Stimulated activated CD8-positive, alpha-beta memory T cell treated with anti-CD3 and anti-CD28 coated beads, Interleukin-15, amount 100 ng/mL, for 48 hours (primary cell): Measurements from ENCODE around the gene BIN1.
"Not testable (repeated sequence)": the region's sequence is repeated elsewhere in the genome, so short reads cannot be mapped to it uniquely, and the experiment has no call there.

Source experiments
- DNase-seq, 2 donors: peaks; one replicate each; pipeline ENCODE4 v3.0.0-alpha.2; 2020; ENCODE audit warnings: low read depth in 2 of 2

Gene BIN1

DNA sequence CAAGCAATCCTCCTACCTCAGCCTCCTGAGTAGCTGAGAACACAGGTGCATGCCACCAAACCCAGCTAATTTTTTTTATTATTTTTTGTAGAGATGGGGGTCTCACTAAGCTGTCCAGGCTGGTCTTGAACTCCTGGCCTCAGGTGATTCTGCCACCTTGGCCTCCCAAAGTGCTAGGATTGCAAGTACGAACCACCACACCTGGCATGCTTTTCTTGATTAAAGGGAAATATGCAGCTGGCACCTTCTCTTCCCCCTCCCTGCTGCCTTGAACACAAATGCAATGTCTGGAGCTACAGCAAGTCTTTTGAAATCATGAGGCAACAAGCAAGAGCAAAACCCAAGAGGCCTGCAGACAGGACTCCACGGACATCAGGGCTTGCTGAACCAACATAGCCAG, 26.8 kb upstream of the BIN1 start:
- DNase-seq: no peak

DNA sequence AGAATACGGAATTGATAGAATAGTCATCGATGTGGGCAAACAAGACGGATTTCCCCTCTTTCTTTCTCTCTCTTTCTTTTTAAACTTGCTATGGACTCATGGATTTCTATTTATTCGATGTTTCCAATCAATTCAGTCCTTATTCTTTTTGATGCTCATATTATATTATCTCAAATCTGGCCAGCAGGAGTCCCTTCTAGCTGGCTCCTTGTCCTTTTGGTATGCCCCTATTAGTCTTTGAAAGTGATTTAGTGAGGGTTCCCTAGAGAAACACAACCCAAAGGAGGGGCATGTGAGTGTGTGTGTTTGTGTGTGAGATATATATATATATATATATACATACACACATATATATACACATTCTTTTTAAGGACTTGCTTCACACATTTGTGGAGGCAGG, 23.5 kb upstream of the BIN1 start:
- no peak for DNase-seq

DNA sequence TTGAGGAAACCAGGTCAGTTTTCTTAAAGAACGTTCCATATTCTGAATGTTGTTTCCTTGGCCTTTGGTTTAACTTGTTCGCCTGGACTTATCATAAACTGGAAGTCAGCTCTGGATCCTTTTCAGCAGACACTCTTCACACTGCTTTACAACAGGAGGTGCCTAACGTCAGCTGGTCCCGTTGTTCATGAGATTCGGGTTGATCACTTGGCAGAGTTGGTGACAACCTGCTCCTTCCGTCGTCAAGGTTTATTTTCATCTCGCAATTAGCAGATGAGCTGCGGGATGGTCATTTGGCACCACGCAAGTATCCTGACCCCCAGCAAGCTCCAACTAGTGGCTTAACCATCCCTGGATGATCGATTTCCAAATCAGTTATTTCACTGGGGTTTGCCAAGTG, 23.0 kb upstream of the BIN1 start:
- DNase-seq: no peak

DNA sequence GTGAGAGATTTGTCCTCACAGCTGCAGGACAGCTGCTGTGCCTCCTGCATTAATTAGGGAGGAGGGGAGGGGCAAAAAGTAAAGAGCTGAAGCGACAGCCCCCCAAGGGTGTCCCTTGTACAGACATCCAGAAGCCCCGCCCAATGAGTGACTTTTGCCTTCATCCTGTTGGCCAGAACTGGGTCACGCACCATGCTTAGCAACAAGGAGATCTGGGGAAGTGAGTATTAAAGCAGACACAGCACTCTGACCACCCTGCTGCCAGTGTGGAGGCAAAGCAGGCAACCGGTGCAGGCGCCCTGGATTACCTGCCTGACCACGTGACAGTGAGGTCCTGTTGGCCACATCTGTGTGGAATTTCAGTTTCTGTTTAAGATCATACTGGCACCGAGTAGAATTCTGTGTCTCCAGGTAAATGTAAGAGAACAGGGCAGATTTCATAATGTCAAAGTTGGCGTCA, 21.5 kb upstream of the BIN1 start:
- no peak for DNase-seq

DNA sequence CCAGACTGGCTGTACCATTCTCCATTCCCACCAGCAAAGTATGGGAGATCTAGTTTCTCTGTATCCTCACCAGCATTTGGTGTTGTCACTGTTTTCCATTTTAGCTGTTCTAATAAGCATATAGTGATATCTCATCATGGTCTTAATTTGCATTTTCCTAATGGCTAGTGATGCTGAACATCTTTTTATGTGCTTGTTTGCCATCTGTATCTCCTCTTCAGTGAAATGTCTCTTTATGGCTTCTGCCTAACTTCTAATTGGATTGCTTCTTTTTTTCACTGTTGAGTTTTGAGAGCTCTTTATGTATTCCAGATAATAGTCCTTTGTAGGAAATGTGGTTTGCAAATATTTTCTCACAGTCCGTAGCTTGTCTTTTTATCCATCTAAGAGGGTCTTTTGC, 18.9 kb upstream of the BIN1 start:
- DNase-seq: no peak

DNA sequence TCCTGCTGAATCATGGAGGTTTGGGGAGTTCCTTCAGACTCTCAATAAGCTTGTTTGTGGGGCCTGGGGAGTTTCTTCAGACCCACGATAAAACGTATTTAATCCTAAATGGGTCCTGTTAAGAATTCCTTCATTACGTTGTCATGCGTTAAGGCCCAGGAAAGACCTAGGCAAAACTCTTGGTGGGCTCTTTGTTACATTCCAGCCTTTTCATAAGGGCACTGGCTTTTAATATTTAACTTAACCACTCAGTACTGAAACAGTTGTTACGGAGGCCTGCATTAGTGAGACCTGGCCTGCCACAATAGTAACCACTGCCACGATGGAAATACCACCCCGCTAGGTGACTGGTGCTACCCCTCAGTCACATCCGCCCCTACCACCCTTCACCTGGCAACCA, 17.5 kb upstream of the BIN1 start:
- no peak for DNase-seq

DNA sequence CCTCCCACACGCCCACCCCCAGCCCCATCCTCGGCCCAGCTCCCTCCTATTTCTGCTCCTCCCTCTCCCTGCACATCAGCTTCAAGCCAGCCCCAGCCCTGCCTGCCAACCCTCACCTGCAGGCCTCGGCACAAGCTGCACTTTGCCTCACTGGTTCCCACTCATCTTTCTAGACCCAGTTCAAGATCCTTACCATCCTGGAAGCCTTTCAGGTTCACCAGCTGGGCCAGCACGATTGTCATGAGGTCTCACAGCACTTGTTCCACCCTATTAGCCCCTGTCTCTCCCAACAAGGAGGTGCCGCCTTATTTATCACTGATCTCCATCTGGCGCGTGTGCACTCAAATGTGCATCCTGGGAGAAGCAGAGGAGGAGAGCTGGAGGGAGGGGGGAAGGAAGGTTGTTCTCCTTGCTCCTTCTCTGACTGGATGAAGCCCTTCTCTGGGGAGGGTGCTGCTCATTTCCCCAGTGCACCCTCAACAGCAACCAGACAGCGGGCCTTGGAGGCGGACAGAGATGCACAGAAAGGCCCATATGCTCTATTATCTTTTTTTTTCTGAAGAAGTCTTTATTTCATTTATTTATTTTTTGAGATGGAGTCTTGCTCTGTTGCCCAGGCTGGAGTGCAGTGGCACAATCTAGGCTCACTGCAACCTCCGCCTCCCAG, 15.5 kb upstream of the BIN1 start:
- DNase-seq: no peak

DNA sequence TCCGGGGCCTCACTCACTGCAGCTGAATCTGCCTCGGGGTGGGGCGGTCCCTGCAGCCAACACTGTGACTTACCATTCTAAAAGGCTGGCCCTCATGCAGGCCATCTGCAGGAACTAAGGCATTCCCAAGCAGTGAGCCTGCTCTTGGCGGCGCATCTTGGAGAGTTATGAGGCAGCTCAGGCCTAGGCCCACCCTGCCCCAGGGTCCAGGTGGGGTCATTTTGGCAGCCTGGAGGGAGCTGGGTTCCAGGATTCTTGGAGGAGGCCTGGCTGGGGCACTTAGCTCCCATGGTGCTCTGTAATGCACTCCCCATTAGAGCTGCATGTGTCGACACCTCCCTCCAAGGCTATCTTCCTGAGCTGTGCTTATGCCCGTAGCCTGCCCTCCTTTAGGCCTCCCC, 14.8 kb upstream of the BIN1 start:
- DNase-seq: no peak

DNA sequence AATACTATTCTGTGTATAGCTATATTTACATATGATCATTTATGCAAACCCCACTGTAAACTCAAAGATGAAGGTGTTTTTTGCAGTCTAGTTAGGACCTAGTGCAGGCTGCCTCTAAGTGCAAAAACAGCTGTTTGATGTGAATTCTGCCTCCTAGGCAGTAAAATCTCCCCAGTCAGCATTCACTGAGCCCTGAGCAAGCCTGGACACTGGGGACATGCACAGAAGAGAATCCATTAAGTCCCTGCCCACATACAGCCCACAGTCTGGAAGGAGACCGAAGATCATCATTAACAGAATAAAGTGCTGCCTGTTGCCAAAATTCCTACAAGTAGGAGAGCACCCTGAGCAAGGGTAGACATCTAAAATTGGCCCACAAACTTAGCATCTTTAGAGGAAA, 14.4 kb upstream of the BIN1 start:
- DNase-seq: no peak

DNA sequence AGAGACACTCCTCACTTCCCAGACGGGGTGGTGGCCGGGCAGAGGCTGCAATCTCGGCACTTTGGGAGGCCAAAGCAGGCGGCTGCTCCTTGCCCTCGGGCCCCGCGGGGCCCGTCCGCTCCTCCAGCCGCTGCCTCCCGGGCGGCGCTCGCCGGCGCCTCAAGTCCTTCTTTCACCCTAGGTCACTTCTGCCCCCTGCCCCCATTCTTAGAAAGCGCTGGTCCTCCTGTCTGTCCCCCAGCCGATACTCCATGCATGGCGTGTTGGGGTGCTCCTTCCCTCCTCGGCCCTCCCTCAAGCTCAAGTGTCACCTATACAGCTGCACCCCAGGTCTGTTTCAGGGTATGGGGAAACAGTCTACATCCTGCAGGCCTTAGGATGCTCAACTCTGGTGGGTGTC, 13.5 kb upstream of the BIN1 start:
- not testable (repeated sequence) for DNase-seq

DNA sequence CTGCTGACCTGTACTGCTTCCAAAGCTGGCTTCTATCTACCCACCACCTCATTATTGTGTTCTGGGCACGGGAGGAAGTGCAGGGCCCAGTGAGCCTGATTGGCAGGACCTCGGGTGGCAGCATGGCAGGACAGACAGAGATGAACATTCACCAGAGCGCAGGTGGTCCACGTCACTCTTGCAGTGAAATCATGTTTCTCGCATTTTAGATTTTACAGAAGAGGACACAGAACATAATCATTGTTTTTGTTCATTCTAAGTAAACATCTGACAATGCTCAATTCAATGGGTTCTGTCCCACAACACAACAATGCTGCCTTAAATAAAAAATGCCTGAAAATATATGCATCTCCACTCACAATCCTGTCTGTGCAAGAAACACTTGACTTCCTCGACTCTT, 11.5 kb upstream of the BIN1 start:
- no peak for DNase-seq

DNA sequence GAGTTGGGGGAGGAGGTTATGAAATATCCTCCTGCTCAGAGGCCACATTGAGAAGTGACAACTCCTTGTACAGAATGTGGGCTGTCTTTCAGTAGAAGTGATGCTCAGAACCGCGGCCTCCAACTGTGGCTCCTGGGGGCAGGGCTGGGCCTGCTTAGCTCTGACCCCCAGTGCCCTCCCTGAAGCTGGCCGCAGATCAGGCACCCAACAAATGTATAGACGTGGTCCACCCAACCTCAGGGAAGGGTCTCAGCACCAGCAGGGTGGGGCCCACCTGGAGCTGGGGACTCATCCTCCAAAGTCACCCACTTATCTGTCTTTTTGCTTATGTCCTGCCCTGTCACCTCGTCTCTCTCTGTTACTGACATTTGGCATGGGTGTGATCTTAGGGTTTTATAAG, 11.1 kb upstream of the BIN1 start:
- no peak for DNase-seq

DNA sequence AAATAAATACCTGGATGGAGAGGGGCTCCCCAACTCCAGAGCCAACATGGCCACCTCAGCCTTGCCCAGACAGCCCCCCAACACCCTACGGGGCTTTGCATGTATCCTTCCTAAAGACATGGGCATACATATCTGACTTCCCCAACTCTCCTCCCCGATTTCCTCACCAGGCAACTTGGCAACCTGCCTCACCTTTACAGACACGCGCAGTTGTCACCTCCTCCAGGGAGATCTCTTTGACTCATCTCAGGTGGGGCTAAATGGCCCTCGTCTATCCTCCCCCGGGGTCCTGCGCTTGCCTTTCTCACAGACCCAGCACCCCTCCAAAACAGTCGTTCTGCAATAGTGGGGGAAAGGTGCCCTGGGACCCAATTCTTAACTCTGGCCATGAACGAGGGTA, 10.6 kb upstream of the BIN1 start:
- DNase-seq: no peak

DNA sequence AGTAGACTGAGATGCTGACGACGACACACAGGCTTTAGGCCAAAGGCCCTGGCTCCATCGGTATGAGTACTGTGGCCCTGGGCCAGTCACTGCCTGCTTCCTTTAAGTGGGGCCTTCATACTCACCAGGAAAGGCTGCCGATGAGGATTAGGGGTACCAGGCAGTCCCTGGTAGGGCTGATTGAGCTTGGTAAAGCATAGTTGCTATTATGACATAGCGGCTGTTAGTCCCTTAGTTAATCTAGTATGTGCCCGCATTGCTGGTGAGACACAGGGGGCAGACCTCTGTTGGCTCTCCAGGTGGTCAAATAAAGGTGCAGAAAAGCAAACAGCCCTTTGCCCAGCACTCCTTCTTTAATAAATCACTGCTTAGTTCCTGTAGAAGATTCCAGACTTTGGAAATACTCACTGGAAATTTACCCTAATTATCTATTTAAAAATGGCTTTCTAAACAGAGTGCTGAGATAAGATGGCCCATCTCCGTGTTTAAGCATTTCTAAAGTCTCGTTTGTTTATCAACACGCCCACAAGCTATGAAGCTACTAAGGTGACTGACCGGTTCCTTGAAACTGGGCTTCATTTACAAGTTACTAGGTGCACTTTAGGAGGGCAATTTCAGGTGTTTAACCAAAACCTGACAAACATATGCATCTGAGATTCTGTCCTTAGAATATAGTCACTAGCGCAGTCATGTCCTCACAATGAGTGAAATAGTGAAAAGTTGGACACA, 8.7 kb upstream of the BIN1 start:
- DNase-seq: no peak

DNA sequence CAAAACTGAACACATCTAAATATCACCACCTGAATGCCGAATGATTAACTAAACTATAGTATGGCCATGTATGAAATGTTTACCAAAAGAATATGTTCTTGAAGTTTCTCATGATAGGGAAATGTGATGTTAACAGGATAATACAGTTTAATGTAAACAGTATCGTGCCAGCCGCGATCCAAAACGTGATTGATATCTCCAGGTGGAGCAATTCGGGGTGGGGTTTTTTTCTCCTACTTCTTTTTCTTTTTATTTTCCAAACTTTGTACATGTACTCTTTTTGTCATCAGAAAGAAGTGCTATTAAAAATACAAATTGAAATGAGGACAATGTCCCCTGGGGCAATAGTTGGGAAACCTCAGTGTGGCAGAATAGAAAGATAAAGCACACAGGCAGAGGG, 4.0 kb upstream of the BIN1 start:
- no peak for DNase-seq

DNA sequence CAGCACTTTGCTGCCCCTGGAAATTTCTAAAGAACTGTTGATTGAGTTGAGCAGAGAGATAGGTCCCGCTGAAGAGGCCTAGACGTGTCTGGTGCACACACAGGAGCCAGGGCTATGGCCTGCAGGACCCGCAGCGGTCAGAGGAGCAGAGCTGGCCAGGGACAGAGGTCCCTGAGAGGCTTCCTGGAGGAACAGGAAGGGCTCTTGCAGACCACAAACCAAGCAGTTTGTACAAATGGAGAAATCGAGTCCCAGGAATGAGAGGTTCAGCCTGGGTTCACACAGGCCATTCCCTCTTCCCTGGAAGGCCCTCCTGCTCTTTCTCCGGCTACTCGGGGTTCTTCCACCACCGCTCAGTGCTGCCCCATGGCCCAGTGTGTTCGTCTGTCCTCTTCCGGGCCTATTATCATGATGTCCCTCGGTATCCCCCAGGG, 1.2 kb upstream of the BIN1 start:
- DNase-seq: no peak

DNA sequence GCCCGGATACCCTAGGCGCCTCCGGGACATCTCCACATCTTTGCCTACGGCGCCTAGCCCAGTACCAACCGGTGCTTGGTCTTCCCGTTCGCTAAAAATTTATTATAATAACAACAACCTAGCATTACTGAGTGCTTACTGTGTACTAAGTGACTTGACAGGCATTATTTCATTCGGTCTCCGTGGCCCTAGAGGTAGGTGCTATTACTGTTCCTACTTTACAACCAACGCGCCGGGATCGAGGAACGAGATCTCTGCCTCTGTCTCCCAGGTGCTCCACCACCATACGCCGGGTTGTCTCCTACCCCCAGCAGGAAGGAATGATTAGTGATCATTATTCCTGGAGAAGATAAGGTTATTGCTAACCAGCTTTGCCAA, 657 bp upstream of the BIN1 start:
- no peak for DNase-seq

DNA sequence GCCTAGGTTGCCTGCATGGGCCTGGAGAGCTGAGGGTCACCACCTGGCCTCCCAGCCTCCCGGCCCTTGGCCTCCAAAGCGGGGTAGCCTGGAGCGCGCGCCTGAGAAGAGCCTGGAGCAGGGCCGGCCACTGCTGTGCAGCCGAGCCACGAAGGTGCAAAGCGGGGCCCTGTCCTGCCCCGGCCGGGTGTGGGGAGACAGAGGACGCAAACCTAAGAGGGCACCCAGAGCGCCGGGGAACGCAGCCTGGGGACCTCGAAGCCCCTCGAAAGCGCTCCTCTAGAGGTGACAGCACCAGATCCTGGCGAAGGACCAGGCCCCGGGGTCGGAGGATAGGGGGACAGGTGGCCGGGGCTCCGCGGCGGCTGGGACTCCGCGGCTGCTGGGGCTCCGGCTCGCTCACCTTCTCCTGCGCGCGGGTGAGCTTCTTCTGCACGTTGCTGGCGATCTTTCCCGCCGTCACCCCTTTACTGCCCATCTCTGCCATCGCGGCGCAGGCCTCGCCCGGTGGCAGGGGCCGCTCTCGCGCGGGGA, 430 bp downstream of the BIN1 start:
- DNase-seq: no peak

DNA sequence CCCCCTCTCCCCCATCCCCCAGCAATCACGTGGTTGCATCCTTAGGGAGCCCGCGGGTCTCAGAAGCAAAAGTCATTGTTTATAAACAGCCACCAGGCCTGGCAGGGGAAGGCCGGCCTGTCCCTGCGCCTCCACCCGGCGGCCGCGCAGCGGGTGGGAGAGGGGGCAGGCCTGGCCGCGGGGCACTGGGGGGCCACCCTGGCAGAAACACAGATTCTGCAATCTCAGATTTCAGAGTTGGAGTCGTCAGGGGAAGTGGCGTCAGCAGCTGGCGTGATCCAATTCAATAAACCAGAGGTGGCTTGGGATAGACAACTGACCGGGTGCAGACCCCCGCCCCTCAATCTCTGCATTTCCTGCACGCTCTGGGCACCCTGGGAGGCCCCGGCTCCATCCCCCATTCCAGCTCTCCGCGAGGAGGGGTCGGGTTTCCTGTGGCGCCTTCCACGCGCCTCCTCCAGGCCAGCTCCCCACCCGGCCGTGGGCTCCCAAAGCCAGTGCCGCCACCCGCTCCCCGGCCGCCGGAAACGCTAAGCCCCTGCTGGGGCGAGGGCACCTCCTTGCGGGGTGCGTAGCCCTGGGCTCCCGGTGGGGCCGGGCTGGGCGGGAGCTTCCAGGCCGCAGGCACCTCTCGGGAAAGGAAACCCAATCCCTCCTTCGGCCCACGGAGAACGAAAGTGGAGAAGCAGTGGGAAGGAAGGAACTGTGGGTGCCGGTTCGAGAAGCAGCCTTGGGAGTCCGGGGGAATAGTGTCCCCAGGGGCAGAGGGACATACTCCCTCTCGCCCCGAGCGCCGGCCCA, 1.1 kb downstream of the BIN1 start:
- DNase-seq: no peak

DNA sequence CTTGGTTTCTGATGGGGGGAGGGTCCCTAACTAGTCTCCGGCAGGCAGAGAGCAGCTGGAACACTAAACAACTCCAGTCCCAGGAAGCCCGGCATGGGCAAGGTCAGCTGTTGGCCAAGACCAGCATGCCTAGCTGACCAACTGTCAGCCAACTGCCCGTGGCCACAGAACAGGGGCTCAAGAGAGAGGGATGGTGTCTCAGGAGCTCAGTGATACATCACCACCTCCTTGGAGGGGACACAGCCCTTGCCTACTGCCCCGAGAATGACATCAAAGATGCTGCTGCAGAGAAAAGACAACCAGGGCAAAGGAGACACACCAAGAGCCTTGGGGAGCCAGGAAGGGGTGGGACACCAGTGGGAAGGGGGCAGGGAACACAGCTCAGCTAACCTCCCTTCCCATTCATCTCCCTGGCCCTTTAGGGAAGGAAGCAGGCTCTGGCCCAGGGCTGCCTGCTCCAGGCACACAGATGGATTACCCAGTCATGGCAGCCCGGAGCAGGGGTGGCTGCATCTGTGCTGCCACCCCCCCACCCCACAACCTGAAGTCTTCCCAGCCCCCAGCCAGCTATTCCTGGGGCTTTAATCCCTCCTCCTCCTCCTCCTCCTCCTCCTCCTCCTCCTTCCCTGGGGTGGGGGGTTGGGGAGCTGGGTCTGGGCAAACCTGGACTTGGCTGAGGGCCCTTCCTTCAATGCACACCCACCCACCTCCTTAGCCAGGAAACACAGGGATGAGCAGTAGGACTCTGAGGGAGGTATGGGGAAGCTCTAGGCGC, 1.9 kb downstream of the BIN1 start:
- DNase-seq: no peak

DNA sequence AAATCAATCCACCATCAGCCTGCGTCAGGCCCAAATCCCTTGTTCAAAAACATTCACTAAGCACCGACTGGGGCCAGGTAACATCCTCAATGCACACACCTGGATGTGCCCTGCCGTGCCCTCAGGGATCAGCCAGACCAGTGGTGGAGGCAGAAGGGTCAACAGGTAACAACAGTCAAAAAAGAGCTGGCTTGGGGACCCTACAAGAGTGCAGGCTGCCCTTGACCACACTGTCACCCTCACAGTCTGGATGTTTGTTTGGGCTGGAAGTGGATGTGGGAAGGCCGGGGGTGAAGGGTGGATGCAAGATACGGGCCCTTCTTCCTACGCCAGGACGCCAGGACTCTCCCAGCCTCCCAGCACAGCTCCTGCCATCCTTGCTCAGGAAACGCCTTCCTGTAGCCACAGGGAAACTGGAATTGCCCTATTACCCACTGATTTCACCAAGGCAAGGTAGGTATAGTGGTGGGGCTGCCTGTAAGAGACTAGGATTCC, 2.7 kb downstream of the BIN1 start:
- no peak for DNase-seq
